K562 (cell line): ENCODE measurements around the gene CEACAM7. TPM values are rescaled to one million over a fixed set of nuclear protein-coding genes. Genes with fewer than 3 reads are reported as not detected.

ENCODE experiments used
- ATAC-seq: fragments of 200-7000 bp; cut with Tn5 transposase; 3 replicates; pipeline ENCODE4 v1.9.1; 2020; ENCODE audit warnings: moderate library complexity
- BruUV-seq: library from RNA; stranded (reverse); fragments of 400-500 nt; replicated peaks from 2 replicates; lab custom pipeline; 2021; lab: Mats Ljungman, UMichigan
- CTCF ChIA-PET: fragments of 300-600 bp; formaldehyde crosslinking; extraction: SDS; loops from one replicate; lab custom pipeline; 2021; ENCODE audit warnings: low intra/inter-chr PET ratio; lab: Yijun Ruan, JAX
- POLR2A ChIA-PET: fragments of 300-600, 350-650 bp; sonication (Branson Sonifier 250); formaldehyde crosslinking; extraction: SDS; loops from one replicate; lab custom pipeline; 2021; ENCODE audit warnings: antibody characterized with exemption, inconsistent platforms; lab: Yijun Ruan, JAX
- DNase-seq, 4 experiments: peaks; one replicate each; pipeline versions ENCODE4 v3.0.0 to v3.0.0-alpha.2; 2011 to 2018; ENCODE audit warnings: low spot score in 3 of 4, mixed read lengths in 3 of 4; ENCODE audit errors: extremely low read depth in 1 of 4
- FAIRE-seq: peaks from 2 replicates; lab custom pipeline; 2011; peaks lifted over from hg19 to GRCh38; lab: Jason Lieb, UNC
- H2AFZ ChIP-seq: 2 replicates; pipeline ENCODE4 v1.6.0; 2011; ENCODE audit warnings: low read depth, low read length, control low read depth, inconsistent platforms
- H3K27ac ChIP-seq: fragments of 200-600 bp; 3 replicates; pipeline ENCODE4 v1.8.0; 2011; ENCODE audit warnings: low read depth, mild to moderate bottlenecking, control low read depth, inconsistent platforms, low read length, moderate library complexity, mixed read lengths; ENCODE audit errors: extremely low read depth
- H3K27me3 ChIP-seq, 2 experiments: fragments of 300-600 bp in 1 of 2; 2 replicates in 1 of 2; 3 replicates in 1 of 2; pipeline versions ENCODE4 v1.6.0 to v1.8.0; 2011; ENCODE audit warnings: inconsistent platforms in 2 of 2, low read length in 2 of 2, mild to moderate bottlenecking in 1 of 2, mixed read lengths in 1 of 2, moderate library complexity in 1 of 2; ENCODE audit not compliant: control insufficient read depth in 2 of 2, insufficient read depth in 2 of 2
- H3K36me3 ChIP-seq: fragments of 300-600 bp; 3 replicates; pipeline ENCODE4 v1.8.0; 2011; ENCODE audit warnings: mild to moderate bottlenecking, low read length, inconsistent platforms; ENCODE audit not compliant: control insufficient read depth, insufficient read depth
- H3K4me1 ChIP-seq, 2 experiments: fragments of 200-600 bp in 1 of 2; replicated peaks in 1 of 2; 2 replicates in 1 of 2; 3 replicates in 1 of 2; pipeline versions ENCODE4 v1.5.1 to v1.8.0; 2011; ENCODE audit warnings: inconsistent platforms in 2 of 2, low read length in 2 of 2, mild to moderate bottlenecking in 1 of 2, mixed read lengths in 1 of 2, moderate library complexity in 1 of 2; ENCODE audit not compliant: control insufficient read depth in 2 of 2, insufficient read depth in 2 of 2
- H3K4me2 ChIP-seq: 2 replicates; pipeline ENCODE4 v1.6.1; 2011; ENCODE audit warnings: low read length, control low read depth, inconsistent platforms, mixed read lengths; ENCODE audit not compliant: insufficient read depth
- H3K4me3 ChIP-seq: fragments of 200-600 bp; sonication (generic), shearing (Covaris generic); 2 replicates; pipeline ENCODE4 v1.5.1; 2016; ENCODE audit warnings: control low read depth, inconsistent platforms
- H3K79me2 ChIP-seq: fragments of 200-600 bp; 3 replicates; pipeline ENCODE4 v1.8.0; 2011; ENCODE audit warnings: low read length, inconsistent platforms; ENCODE audit not compliant: control insufficient read depth, insufficient read depth
- H3K9ac ChIP-seq, 2 experiments: 2 replicates each; pipeline versions ENCODE4 v1.6.0 to v1.6.1; 2011; ENCODE audit warnings: low read depth in 2 of 2, low read length in 2 of 2, control low read depth in 1 of 2, inconsistent platforms in 1 of 2, mild to moderate bottlenecking in 1 of 2, mixed read lengths in 1 of 2; ENCODE audit not compliant: insufficient read depth in 1 of 2
- H3K9me1 ChIP-seq: one replicate; pipeline ENCODE4 v1.6.0; 2011; ENCODE audit warnings: inconsistent platforms, mild to moderate bottlenecking, low read length, moderate library complexity; ENCODE audit not compliant: control insufficient read depth, insufficient read depth
- H3K9me3 ChIP-seq: replicated peaks from 2 replicates; pipeline ENCODE4 v1.5.1; 2011; ENCODE audit warnings: low read depth, low read length, inconsistent platforms; ENCODE audit not compliant: control insufficient read depth, insufficient read depth
- H4K20me1 ChIP-seq: replicated peaks from 2 replicates; pipeline ENCODE4 v1.6.1; 2011; ENCODE audit warnings: low read length, inconsistent platforms, mixed read lengths; ENCODE audit not compliant: control insufficient read depth, insufficient read depth
- JUN ChIP-seq, 2 experiments: sonication (generic) in 1 of 2; formaldehyde crosslinking in 1 of 2; IDR thresholded peaks; 2 replicates each; pipeline versions ENCODE4 v1.6.1 to v1.8.0; 2012 to 2022; ENCODE audit warnings: borderline replicate concordance in 2 of 2, mild to moderate bottlenecking in 2 of 2, improper control_type of control experiment in 1 of 2, low read depth in 1 of 2, low read length in 1 of 2, missing genetic modification reagents in 1 of 2
- PRDM10 ChIP-seq: fragments of 450-650 bp; IDR thresholded peaks from 2 replicates; pipeline ENCODE4 v1.6.1; 2018; ENCODE audit not compliant: partially characterized antibody
- WGBS: fragments of 100-300 bp; shearing (Covaris generic); methylation state at CpG from one replicate; pipeline ENCODE4 v1.1.6; 2016; ENCODE audit warnings: low coverage, mixed read lengths; ENCODE audit not compliant: insufficient coverage; ENCODE audit errors: missing lambda C conversion rate; 5-methylcytosine and 5-hydroxymethylcytosine counted together
- in situ Hi-C: fragments of 300-500 bp; cut with MboI; formaldehyde crosslinking; loops from 4 replicates; pipeline ENCODE4 v1.15.0; 2018; ENCODE audit warnings: inconsistent platforms, mixed read lengths
- intact Hi-C: fragments of 100-400 bp; cut with micrococcal nuclease; formaldehyde crosslinking; loops from 2 replicates; pipeline ENCODE4 v1.14.2; 2022
- polyA plus RNA-seq, 8 experiments: library from polyadenylated mRNA; depleted of rRNA in 4 of 8; stranded (reverse) in 5 of 8; unstranded in 3 of 8; fragments of >200 nt; fragmentation: Nextera tagmentation in 2 of 8; fragmentation: Illumina TruSeq in 1 of 8; extraction: Ambion mirVana in 2 of 8; extraction: Trizol in 1 of 8; gene quantifications; 2 replicates each; pipeline versions ENCODE4 v1.2.1 to v1.2.3, GENCODE V29; 2011 to 2014; ENCODE audit warnings: inconsistent platforms in 1 of 8, missing spikeins in 1 of 8
- total RNA-seq, 7 experiments: library from RNA; depleted of rRNA in 6 of 7; stranded (reverse); fragments of >200 nt in 6 of 7; fragmentation: Illumina TruSeq in 2 of 7; extraction: Trizol in 2 of 7; gene quantifications; 2 replicates each; pipeline versions ENCODE4 v1.2.1 to v1.2.3, GENCODE V29; 2011 to 2021; ENCODE audit warnings: low replicate concordance in 1 of 7
- TF ChIP-seq, protein P1 (sequence below): fragments of 250-450 bp; sonication (Bioruptor Pico); IDR thresholded peaks from 2 replicates; pipeline ENCODE4 v1.4.0; 2020; ENCODE audit warnings: mild to moderate bottlenecking, moderate library complexity

The CEACAM7 gene
- total and polyA plus RNA-seq, 9 of the 15 experiments (the other 6 are each of a cell fraction or from before 2014, with no cell fraction given): not detected

DNA sequence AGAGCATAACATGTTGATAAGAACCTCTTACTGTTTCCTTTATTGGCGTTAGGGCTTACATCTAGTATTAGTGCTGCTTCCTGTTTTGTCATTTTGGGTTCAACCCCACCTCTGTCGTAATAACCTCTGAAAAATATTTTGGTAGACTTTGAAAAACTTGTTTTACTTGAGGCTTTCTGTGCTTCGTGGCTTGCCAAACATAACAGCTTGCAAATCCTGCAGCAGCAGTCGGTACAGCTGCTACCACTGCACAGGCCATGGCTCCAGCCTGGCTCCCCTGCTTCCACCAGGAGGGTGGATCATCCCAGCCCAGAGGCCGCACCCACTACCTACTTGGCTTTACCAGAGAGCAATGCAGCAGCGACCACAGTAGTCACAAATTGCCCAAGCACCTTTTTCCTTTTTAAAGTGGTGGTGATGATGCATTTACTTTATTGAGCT, 49.4 kb downstream of the CEACAM7 start:
- DNase-seq (no peak), ATAC-seq (no peak), FAIRE-seq (no peak)
- BruUV-seq: no TSS peak
- no peaks in the 10 kb centered on the region for H3K4me1 ChIP-seq
- 2% methylated on average over 6 of the region's 6 CpGs for WGBS
- POLR2A ChIA-PET: interaction anchor here (0.6 kb wide), 1 partner anchor 11 kb away, joined by 4 read pairs; no protein-coding TSS in a partner anchor
- H3K79me2 ChIP-seq: no peaks in the 10 kb centered on the region
- H3K36me3 ChIP-seq: no peaks in the 10 kb centered on the region
- in situ Hi-C loops (no loop called here), intact Hi-C loops (no loop called here)
- no peak overlapping the region for H2AFZ ChIP-seq
- H3K27me3 ChIP-seq: no peaks in the 10 kb centered on the region; a peak in 1 of 5 replicates
- no peak overlapping the region for H3K4me2 ChIP-seq
- TF ChIP-seq, protein P1, sequence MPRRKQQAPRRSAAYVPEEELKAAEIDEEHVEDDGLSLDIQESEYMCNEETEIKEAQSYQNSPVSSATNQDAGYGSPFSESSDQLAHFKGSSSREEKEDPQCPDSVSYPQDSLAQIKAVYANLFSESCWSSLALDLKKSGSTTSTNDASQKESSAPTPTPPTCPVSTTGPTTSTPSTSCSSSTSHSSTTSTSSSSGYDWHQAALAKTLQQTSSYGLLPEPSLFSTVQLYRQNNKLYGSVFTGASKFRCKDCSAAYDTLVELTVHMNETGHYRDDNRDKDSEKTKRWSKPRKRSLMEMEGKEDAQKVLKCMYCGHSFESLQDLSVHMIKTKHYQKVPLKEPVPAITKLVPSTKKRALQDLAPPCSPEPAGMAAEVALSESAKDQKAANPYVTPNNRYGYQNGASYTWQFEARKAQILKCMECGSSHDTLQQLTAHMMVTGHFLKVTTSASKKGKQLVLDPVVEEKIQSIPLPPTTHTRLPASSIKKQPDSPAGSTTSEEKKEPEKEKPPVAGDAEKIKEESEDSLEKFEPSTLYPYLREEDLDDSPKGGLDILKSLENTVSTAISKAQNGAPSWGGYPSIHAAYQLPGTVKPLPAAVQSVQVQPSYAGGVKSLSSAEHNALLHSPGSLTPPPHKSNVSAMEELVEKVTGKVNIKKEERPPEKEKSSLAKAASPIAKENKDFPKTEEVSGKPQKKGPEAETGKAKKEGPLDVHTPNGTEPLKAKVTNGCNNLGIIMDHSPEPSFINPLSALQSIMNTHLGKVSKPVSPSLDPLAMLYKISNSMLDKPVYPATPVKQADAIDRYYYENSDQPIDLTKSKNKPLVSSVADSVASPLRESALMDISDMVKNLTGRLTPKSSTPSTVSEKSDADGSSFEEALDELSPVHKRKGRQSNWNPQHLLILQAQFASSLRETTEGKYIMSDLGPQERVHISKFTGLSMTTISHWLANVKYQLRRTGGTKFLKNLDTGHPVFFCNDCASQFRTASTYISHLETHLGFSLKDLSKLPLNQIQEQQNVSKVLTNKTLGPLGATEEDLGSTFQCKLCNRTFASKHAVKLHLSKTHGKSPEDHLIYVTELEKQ (CRISPR knock-in tag): no peak
- TF ChIP-seq JUN (IDR thresholded peaks at IDR 0.05; ENCODE audit: borderline replicate concordance, low read depth, low read length) (no peak), JUN (CRISPR knock-in tag; IDR thresholded peaks at IDR 0.05; ENCODE audit: borderline replicate concordance) (no peak), PRDM10 (peak; percentile 28)
- H3K9me1 ChIP-seq: no peaks in the 10 kb centered on the region
- H3K4me3 ChIP-seq: no peak overlapping the region
- CTCF ChIA-PET: no interaction called here
- no peak overlapping the region for H3K27ac ChIP-seq
- H3K9me3 ChIP-seq: no peaks in the 10 kb centered on the region
- no peaks in the 10 kb centered on the region for H4K20me1 ChIP-seq
- no peak overlapping the region for H3K9ac ChIP-seq
